DND-41 (cell line): ENCODE data around the gene ZNF3.

Experiments used
- ATAC-seq: fragments of 200-7000 bp; cut with Tn5 transposase; 3 replicates; pipeline ENCODE4 v1.9.1; 2021; ENCODE audit warnings: low read depth; ENCODE audit not compliant: insufficient read depth
- DNase-seq: peaks from one replicate; pipeline ENCODE4 v3.0.0-alpha.2; 2020
- H2AFZ ChIP-seq: 2 replicates; pipeline ENCODE4 v1.6.0; 2012; ENCODE audit warnings: low read depth, low read length
- H3K27ac ChIP-seq: 2 replicates; pipeline ENCODE4 v1.5.1; 2012; ENCODE audit warnings: low read length, inconsistent platforms
- H3K27me3 ChIP-seq: fragments of 200-600 bp; sonication (generic); 2 replicates; pipeline ENCODE4 v1.6.0; 2012; ENCODE audit warnings: low read length, mild to moderate bottlenecking, inconsistent platforms; ENCODE audit not compliant: insufficient read depth, poor library complexity
- H3K36me3 ChIP-seq: 2 replicates; pipeline ENCODE4 v1.5.1; 2012; ENCODE audit warnings: low read length, inconsistent platforms; ENCODE audit not compliant: insufficient read depth
- H3K4me1 ChIP-seq: 2 replicates; pipeline ENCODE4 v1.5.1; 2012; ENCODE audit warnings: mild to moderate bottlenecking, low read length; ENCODE audit not compliant: insufficient read depth
- H3K4me2 ChIP-seq: 2 replicates; pipeline ENCODE4 v1.6.0; 2012; ENCODE audit warnings: mild to moderate bottlenecking, moderate library complexity, low read length, inconsistent platforms; ENCODE audit not compliant: insufficient read depth
- H3K4me3 ChIP-seq, 2 experiments: fragments of 200-600 bp in 1 of 2; shearing (Covaris generic) in 1 of 2; 2 replicates each; pipeline ENCODE4 v1.5.1; 2012 to 2016; ENCODE audit warnings: inconsistent platforms in 2 of 2, low read length in 2 of 2, mild to moderate bottlenecking in 2 of 2, low read depth in 1 of 2, moderate library complexity in 1 of 2
- H3K79me2 ChIP-seq: 2 replicates; pipeline ENCODE4 v1.6.0; 2012; ENCODE audit warnings: low read length, inconsistent platforms; ENCODE audit not compliant: insufficient read depth
- H3K9ac ChIP-seq: 2 replicates; pipeline ENCODE4 v1.6.0; 2012; ENCODE audit warnings: low read depth, mild to moderate bottlenecking, inconsistent platforms, low read length, moderate library complexity
- H3K9me3 ChIP-seq: 2 replicates; pipeline ENCODE4 v1.5.1; 2012; ENCODE audit warnings: low read length, moderate library complexity, mild to moderate bottlenecking, inconsistent platforms; ENCODE audit not compliant: insufficient read depth, severe bottlenecking
- H4K20me1 ChIP-seq: 2 replicates; pipeline ENCODE4 v1.6.0; 2012; ENCODE audit warnings: low read length; ENCODE audit not compliant: insufficient read depth
- CTCF ChIP-seq: IDR thresholded peaks from 2 replicates; pipeline ENCODE4 v1.5.1; 2012; ENCODE audit warnings: borderline replicate concordance, low read length, moderate library complexity, mild to moderate bottlenecking; ENCODE audit not compliant: poor library complexity, severe bottlenecking; ENCODE audit errors: extremely low read depth
- EZH2 ChIP-seq: IDR thresholded peaks from 3 replicates; pipeline ENCODE4 v1.6.1; 2012; ENCODE audit warnings: borderline replicate concordance, low read depth, mild to moderate bottlenecking, moderate library complexity, low read length, inconsistent platforms; ENCODE audit not compliant: severe bottlenecking

ZNF3 gene

GRCh38 chr7:100127866-100128636 lies 46.5 kb upstream of the ZNF3 start:
- no peaks in the 10 kb centered on the region for H3K27me3 ChIP-seq
- H3K4me1 ChIP-seq = peaks cover 45% of the 10 kb centered on the region
- ATAC-seq = peak; percentile 18
- DNase-seq = peak; percentile 52
- H4K20me1 ChIP-seq = no peaks in the 10 kb centered on the region
- TF ChIP-seq EZH2 (no peak), CTCF (no peak)
- peak overlapping the region; percentile 92 for H3K9ac ChIP-seq
- peak overlapping the region; percentile 97 for H2AFZ ChIP-seq
- peak overlapping the region; percentile 100 for H3K27ac ChIP-seq
- H3K4me3 ChIP-seq = peak overlapping the region; percentile 91 to 96
- H3K36me3 ChIP-seq = peaks cover 11% of the 10 kb centered on the region
- H3K4me2 ChIP-seq = peak overlapping the region; percentile 100
- H3K79me2 ChIP-seq = peaks cover 28% of the 10 kb centered on the region
- H3K9me3 ChIP-seq = no peaks in the 10 kb centered on the region

- Histone ChIP-seq H2AFZ (peak within 1 kb of the TSS; percentile 97), H3K36me3 (peaks cover 19% of the 10 kb centered on the region), H3K4me1 (peaks cover 50% of the 10 kb centered on the region), H3K4me2 (peak within 1 kb of the TSS; percentile 100), H3K79me2 (peaks cover 35% of the 10 kb centered on the region), H3K9ac (peak within 1 kb of the TSS; percentile 92), H3K9me3 (no peaks in the 10 kb centered on the region), H4K20me1 (no peaks in the 10 kb centered on the region), H3K27ac (peak within 1 kb of the TSS; percentile 100), H3K4me3 (peak within 1 kb of the TSS; percentile 91 to 96), H3K27me3 (no peaks in the 10 kb centered on the region)
- no peak for TF ChIP-seq CTCF
- no peak for TF ChIP-seq EZH2
- peak; percentile 71 for ATAC-seq
- peak; percentile 91 for DNase-seq
These were observed 45.7 kb upstream of the ZNF3 start, which contains the start of gene MBLAC1 for GRCh38 chr7:100126931-100127865. TSS of gene MBLAC1 (plus strand) at chr7:100126967. CDS start at chr7:100127396, 429 bp downstream.

DNA sequence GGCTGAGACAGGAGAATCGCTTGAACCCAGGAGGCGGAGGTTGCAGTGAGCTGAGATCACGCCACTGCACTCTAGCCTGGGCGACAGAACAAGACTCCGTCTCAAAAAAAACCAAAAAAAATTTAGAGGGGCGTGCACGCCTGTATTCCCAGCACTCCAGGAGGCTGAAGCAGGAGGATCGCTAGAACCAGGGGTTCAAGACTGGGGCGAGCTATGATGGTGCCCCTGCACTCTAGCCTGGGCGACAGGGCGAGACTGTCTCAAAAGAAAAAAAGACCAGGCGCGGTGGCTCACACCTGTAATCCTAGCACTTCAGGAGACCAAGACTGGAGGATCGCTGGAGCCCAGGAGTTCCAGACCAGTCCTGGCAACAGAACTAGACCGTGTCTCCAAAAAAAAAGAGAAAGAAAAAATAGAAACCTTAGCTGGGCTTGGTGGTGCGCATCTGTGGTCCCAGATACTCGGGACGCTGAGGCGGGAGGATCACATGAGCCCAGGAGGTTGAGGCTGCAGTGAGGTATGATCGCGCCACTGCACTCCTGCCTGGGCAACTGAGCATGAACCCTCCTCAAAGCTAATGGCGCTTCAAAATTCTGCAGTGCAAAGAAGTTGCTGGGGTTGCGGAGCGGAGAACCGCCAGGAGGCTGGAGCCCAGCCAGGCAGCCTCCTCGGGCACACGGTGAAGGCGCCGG lies 44.9 kb upstream of the ZNF3 start:
- H3K4me3 ChIP-seq = peak overlapping the region; percentile 91 to 96
- peak overlapping the region; percentile 100 for H3K27ac ChIP-seq
- peak overlapping the region; percentile 100 for H3K4me2 ChIP-seq
- no peaks in the 10 kb centered on the region for H3K27me3 ChIP-seq
- peak; percentile 43 for ATAC-seq
- H3K36me3 ChIP-seq = peaks cover 22% of the 10 kb centered on the region
- DNase-seq = no peak
- H3K79me2 ChIP-seq = peaks cover 38% of the 10 kb centered on the region
- peaks cover 55% of the 10 kb centered on the region for H3K4me1 ChIP-seq
- H4K20me1 ChIP-seq = no peaks in the 10 kb centered on the region
- peak overlapping the region; percentile 92 for H3K9ac ChIP-seq
- no peaks in the 10 kb centered on the region for H3K9me3 ChIP-seq
- TF ChIP-seq CTCF (no peak), EZH2 (no peak)
- peak overlapping the region; percentile 97 for H2AFZ ChIP-seq
